HepG2 (cell line): ENCODE results near the gene IGLL1. TPM values are rescaled to one million over a fixed set of nuclear protein-coding genes. Genes with fewer than 3 reads are reported as not detected.
A peak's percentile ranks its signal among the peaks of the same experiment; 100 is the strongest.

ENCODE experiments used
- AKNA ChIP-seq: sonication (generic); formaldehyde crosslinking; IDR thresholded peaks from 2 replicates; pipeline ENCODE4 v1.4.0; 2020; ENCODE audit warnings: missing genetic modification reagents, borderline replicate concordance
- BCL3 ChIP-seq: sonication (generic); formaldehyde crosslinking; IDR thresholded peaks from 2 replicates; pipeline ENCODE4 v1.5.1; 2020; ENCODE audit warnings: mild to moderate bottlenecking, missing genetic modification reagents, moderate library complexity
- BCL6 ChIP-seq: IDR thresholded peaks from 2 replicates; pipeline ENCODE4 v1.6.1; 2016; ENCODE audit warnings: missing genetic modification reagents, missing compliant biosample characterization
- CENPT ChIP-seq: sonication (generic); formaldehyde crosslinking; IDR thresholded peaks from 2 replicates; pipeline ENCODE4 v1.8.0; 2022; ENCODE audit warnings: low read depth, mild to moderate bottlenecking, moderate library complexity, missing genetic modification reagents
- FOXJ3 ChIP-seq: sonication (generic); formaldehyde crosslinking; IDR thresholded peaks from 2 replicates; pipeline ENCODE4 v1.4.0; 2020; ENCODE audit warnings: missing genetic modification reagents, mild to moderate bottlenecking, borderline replicate concordance
- JARID2 ChIP-seq: sonication (generic); formaldehyde crosslinking; IDR thresholded peaks from 2 replicates; pipeline ENCODE4 v1.8.1; 2023; ENCODE audit warnings: missing genetic modification reagents, inconsistent platforms; ENCODE audit not compliant: insufficient replicate concordance
- KLF15 ChIP-seq: sonication (generic); formaldehyde crosslinking; IDR thresholded peaks from 2 replicates; pipeline ENCODE4 v1.8.1; 2023; ENCODE audit warnings: borderline replicate concordance, mild to moderate bottlenecking, inconsistent platforms, missing genetic modification reagents, mixed read lengths
- MBD4 ChIP-seq: IDR thresholded peaks from 2 replicates; pipeline ENCODE4 v1.6.1; 2012; ENCODE audit warnings: low read length, inconsistent platforms, borderline replicate concordance
- PAF1 ChIP-seq: IDR thresholded peaks from 2 replicates; pipeline ENCODE4 v1.6.1; 2016; ENCODE audit warnings: missing genetic modification reagents, missing compliant biosample characterization
- PATZ1 ChIP-seq: sonication (generic); formaldehyde crosslinking; IDR thresholded peaks from 2 replicates; pipeline ENCODE4 v1.4.0; 2020; ENCODE audit warnings: missing genetic modification reagents
- SIX4 ChIP-seq: sonication (generic); formaldehyde crosslinking; IDR thresholded peaks from 2 replicates; pipeline ENCODE4 v1.4.0; 2020; ENCODE audit warnings: missing genetic modification reagents
- STAT5B ChIP-seq: sonication (generic); formaldehyde crosslinking; IDR thresholded peaks from 2 replicates; pipeline ENCODE4 v1.4.0; 2020; ENCODE audit warnings: missing genetic modification reagents
- TEAD2 ChIP-seq: sonication (generic); formaldehyde crosslinking; IDR thresholded peaks from 2 replicates; pipeline ENCODE4 v1.9.0; 2021; ENCODE audit warnings: missing genetic modification reagents
- WIZ ChIP-seq: sonication (generic); formaldehyde crosslinking; IDR thresholded peaks from 2 replicates; pipeline ENCODE4 v1.5.1; 2020; ENCODE audit warnings: mild to moderate bottlenecking, missing genetic modification reagents
- ZFP36L2 ChIP-seq: sonication (generic); formaldehyde crosslinking; IDR thresholded peaks from 2 replicates; pipeline ENCODE4 v1.4.0; 2020; ENCODE audit warnings: missing genetic modification reagents
- ZFP90 ChIP-seq: sonication (generic); formaldehyde crosslinking; IDR thresholded peaks from 2 replicates; pipeline ENCODE4 v1.8.0; 2022; ENCODE audit warnings: missing genetic modification reagents, mild to moderate bottlenecking, inconsistent platforms, borderline replicate concordance
- ZKSCAN1 ChIP-seq: fragments of 150-350 bp; IDR thresholded peaks from 2 replicates; pipeline ENCODE4 v1.6.1; 2014; ENCODE audit warnings: low read length
- ZNF180 ChIP-seq: sonication (generic); formaldehyde crosslinking; IDR thresholded peaks from 2 replicates; pipeline ENCODE4 v1.4.0; 2020; ENCODE audit warnings: low read depth, missing genetic modification reagents, borderline replicate concordance
- ZNF256 ChIP-seq: sonication (generic); formaldehyde crosslinking; conservative IDR thresholded peaks from 2 replicates; pipeline ENCODE4 v1.4.0; 2020; ENCODE audit warnings: missing genetic modification reagents
- ZNF317 ChIP-seq: sonication (generic); formaldehyde crosslinking; IDR thresholded peaks from 2 replicates; pipeline ENCODE4 v1.5.0; 2020; ENCODE audit warnings: mild to moderate bottlenecking, missing genetic modification reagents
- ZNF552 ChIP-seq: sonication (generic); formaldehyde crosslinking; IDR thresholded peaks from 2 replicates; pipeline ENCODE4 v1.9.0; 2022; ENCODE audit warnings: missing genetic modification reagents, mild to moderate bottlenecking, borderline replicate concordance
- ZNF7 ChIP-seq: IDR thresholded peaks from 2 replicates; pipeline ENCODE4 v1.6.1; 2016; ENCODE audit warnings: missing biosample characterization, missing genetic modification reagents
- ZNF720 ChIP-seq: sonication (generic); formaldehyde crosslinking; IDR thresholded peaks from 2 replicates; pipeline ENCODE4 v1.4.0; 2020; ENCODE audit warnings: missing genetic modification reagents
- ZNF773 ChIP-seq: sonication (generic); formaldehyde crosslinking; IDR thresholded peaks from 2 replicates; pipeline ENCODE4 v1.4.0; 2020; ENCODE audit warnings: missing genetic modification reagents, borderline replicate concordance
- polyA plus RNA-seq, 8 experiments: library from polyadenylated mRNA; depleted of rRNA in 3 of 8; stranded (reverse) in 7 of 8; unstranded in 1 of 8; fragments of >200 nt; fragmentation: Illumina TruSeq in 4 of 8; extraction: Trizol in 4 of 8; gene quantifications; 2 replicates each; pipeline versions ENCODE4 v1.2.1 to v1.2.3, GENCODE V29; 2011 to 2016; ENCODE audit warnings: low read depth in 4 of 8, missing spikeins in 1 of 8, mixed read lengths in 1 of 8; ENCODE audit not compliant: insufficient read depth in 1 of 8
- total RNA-seq, 5 experiments: library from RNA; depleted of rRNA; stranded (reverse); fragments of >200 nt; fragmentation: Illumina TruSeq; extraction: Trizol; gene quantifications; 2 replicates each; pipeline ENCODE4 v1.2.3, GENCODE V29; 2016; ENCODE audit warnings: low read depth in 1 of 5

Gene IGLL1
- total and polyA plus RNA-seq, 2 of the 13 experiments (the other 11 are each of a cell fraction or from before 2014, with no cell fraction given) = not detected

- no peak for TF ChIP-seq ZNF552 (CRISPR knock-in tag)
- no peak for TF ChIP-seq CENPT (CRISPR knock-in tag)
- no peak for TF ChIP-seq AKNA (CRISPR knock-in tag)
- no peak for TF ChIP-seq JARID2 (CRISPR knock-in tag)
- no peak for TF ChIP-seq SIX4 (CRISPR knock-in tag)
- TF ChIP-seq WIZ (CRISPR knock-in tag) = no peak
- TF ChIP-seq ZNF256 (CRISPR knock-in tag) = no peak
- TF ChIP-seq BCL6 (CRISPR knock-in tag) = no peak
- no peak for TF ChIP-seq ZNF317 (CRISPR knock-in tag)
- TF ChIP-seq MBD4 = no peak
- no peak for TF ChIP-seq KLF15 (CRISPR knock-in tag)
- no peak for TF ChIP-seq BCL3
- TF ChIP-seq ZNF180 (CRISPR knock-in tag) = no peak
- TF ChIP-seq ZNF720 (CRISPR knock-in tag) = no peak
- no peak for TF ChIP-seq PAF1 (CRISPR knock-in tag)
- peak; percentile 67 for TF ChIP-seq PATZ1 (CRISPR knock-in tag)
- TF ChIP-seq ZFP36L2 (CRISPR knock-in tag) = no peak
- no peak for TF ChIP-seq ZNF773
- TF ChIP-seq STAT5B (CRISPR knock-in tag) = no peak
- TF ChIP-seq ZFP90 = no peak
- TF ChIP-seq ZNF7 (CRISPR knock-in tag) = no peak
- TF ChIP-seq ZKSCAN1 = no peak
- no peak for TF ChIP-seq FOXJ3 (CRISPR knock-in tag)
- no peak for TF ChIP-seq TEAD2 (CRISPR knock-in tag)
Measured at GRCh38 chr22:23539135-23539838, 40.8 kb downstream of the IGLL1 start (continued).
